Suprapubic skin (tissue), 4 donors: ENCODE results near the gene ACAD9. TPM values are rescaled to one million over a fixed set of nuclear protein-coding genes. Genes with fewer than 3 reads are reported as not detected.
A peak's percentile ranks its signal among the peaks of the same experiment; 100 is the strongest.
"Not testable (repeated sequence)": the region's sequence is repeated elsewhere in the genome, so short reads cannot be mapped to it uniquely, and the experiment has no call there.

Experiments used
- DNase-seq, 2 donors: peaks; one replicate each; pipeline ENCODE4 v3.0.0-alpha.2; 2019; ENCODE audit warnings: low spot score in 2 of 2
- H3K27ac ChIP-seq: fragments of 200-600 bp; sonication (generic); one replicate; pipeline ENCODE4 v1.5.1; 2019
- H3K27me3 ChIP-seq: fragments of 200-600 bp; sonication (generic); one replicate; pipeline ENCODE4 v1.5.1; 2019
- H3K36me3 ChIP-seq: fragments of 200-600 bp; sonication (generic); one replicate; pipeline ENCODE4 v1.5.1; 2019
- H3K4me1 ChIP-seq: fragments of 200-600 bp; sonication (generic); one replicate; pipeline ENCODE4 v1.5.1; 2019
- H3K4me3 ChIP-seq: fragments of 200-600 bp; sonication (generic); one replicate; pipeline ENCODE4 v1.5.1; 2019; ENCODE audit warnings: mild to moderate bottlenecking
- H3K9me3 ChIP-seq: fragments of 200-600 bp; sonication (generic); one replicate; pipeline ENCODE4 v1.5.1; 2019
- EP300 ChIP-seq: sonication (generic); formaldehyde crosslinking; IDR thresholded peaks from one replicate; pipeline ENCODE4 v1.6.1; 2017; ENCODE audit warnings: antibody characterized with exemption
- POLR2A ChIP-seq, 2 donors: fragments of 450-650 bp; IDR thresholded peaks; one replicate each; pipeline ENCODE4 v1.6.1; 2017; ENCODE audit warnings: antibody characterized with exemption in 2 of 2, mild to moderate bottlenecking in 2 of 2, moderate library complexity in 2 of 2
- POLR2AphosphoS5 ChIP-seq, 3 donors: sonication (generic); formaldehyde crosslinking; IDR thresholded peaks; one replicate each; pipeline ENCODE4 v1.6.1; 2017; ENCODE audit warnings: antibody characterized with exemption in 3 of 3
- WGBS: methylation state at CpG from one replicate; pipeline ENCODE4 v1.1.5; 2018; 5-methylcytosine and 5-hydroxymethylcytosine counted together
- total RNA-seq, 4 donors: library from RNA; depleted of rRNA; stranded (reverse); fragments of >200 nt; gene quantifications; one replicate each; pipeline ENCODE4 v1.1.0, GENCODE V29; 2016
- TF ChIP-seq, protein P1 (sequence below), 2 donors: fragments of 200-600 bp in 1 of 2; fragments of 450-650 bp in 1 of 2; sonication (generic) in 1 of 2; IDR thresholded peaks; one replicate each; pipeline ENCODE4 v1.5.1; 2016 to 2019; ENCODE audit warnings: antibody characterized with exemption in 2 of 2, mild to moderate bottlenecking in 1 of 2, moderate library complexity in 1 of 2

ACAD9 gene
- total RNA-seq, 4 donors from 2014 or later = 118 to 164 (median 138) TPM

DNA sequence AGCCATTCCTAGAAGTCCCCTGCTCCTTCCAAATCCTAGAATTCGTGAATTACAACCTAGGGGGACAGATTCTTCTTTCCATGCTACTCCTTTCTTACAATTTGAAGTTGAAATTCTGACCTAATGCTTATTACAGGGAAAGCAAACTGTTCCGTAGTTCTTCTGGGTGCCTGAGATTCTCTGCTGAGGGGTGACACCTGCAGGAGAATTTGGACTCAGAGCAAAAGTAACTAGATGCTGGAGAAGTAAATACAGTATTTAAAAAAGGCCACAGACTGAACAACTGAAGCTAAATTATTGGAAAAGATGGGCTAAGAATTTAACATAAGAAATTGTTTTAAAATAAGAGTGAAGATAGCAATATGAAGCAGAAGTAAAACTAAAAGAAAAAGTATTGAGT is 37.9 kb downstream of the ACAD9 start:
- peaks cover 44% of the 10 kb centered on the region for H3K36me3 ChIP-seq
- 55% methylated on average over 2 of the region's 2 CpGs for WGBS
- no peaks in the 10 kb centered on the region for H3K9me3 ChIP-seq
- H3K27ac ChIP-seq = no peak overlapping the region
- H3K4me1 ChIP-seq = no peaks in the 10 kb centered on the region
- no peaks in the 10 kb centered on the region for H3K27me3 ChIP-seq
- TF ChIP-seq POLR2A (IDR thresholded peaks at IDR 0.05) = no peak
- no peak for TF ChIP-seq EP300
- TF ChIP-seq, protein P1, sequence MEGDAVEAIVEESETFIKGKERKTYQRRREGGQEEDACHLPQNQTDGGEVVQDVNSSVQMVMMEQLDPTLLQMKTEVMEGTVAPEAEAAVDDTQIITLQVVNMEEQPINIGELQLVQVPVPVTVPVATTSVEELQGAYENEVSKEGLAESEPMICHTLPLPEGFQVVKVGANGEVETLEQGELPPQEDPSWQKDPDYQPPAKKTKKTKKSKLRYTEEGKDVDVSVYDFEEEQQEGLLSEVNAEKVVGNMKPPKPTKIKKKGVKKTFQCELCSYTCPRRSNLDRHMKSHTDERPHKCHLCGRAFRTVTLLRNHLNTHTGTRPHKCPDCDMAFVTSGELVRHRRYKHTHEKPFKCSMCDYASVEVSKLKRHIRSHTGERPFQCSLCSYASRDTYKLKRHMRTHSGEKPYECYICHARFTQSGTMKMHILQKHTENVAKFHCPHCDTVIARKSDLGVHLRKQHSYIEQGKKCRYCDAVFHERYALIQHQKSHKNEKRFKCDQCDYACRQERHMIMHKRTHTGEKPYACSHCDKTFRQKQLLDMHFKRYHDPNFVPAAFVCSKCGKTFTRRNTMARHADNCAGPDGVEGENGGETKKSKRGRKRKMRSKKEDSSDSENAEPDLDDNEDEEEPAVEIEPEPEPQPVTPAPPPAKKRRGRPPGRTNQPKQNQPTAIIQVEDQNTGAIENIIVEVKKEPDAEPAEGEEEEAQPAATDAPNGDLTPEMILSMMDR (IDR thresholded peaks at IDR 0.05) = no peak
- TF ChIP-seq POLR2AphosphoS5 (IDR thresholded peaks at IDR 0.05) = no peak
- H3K4me3 ChIP-seq = no peak overlapping the region
- DNase-seq = no peak

DNA sequence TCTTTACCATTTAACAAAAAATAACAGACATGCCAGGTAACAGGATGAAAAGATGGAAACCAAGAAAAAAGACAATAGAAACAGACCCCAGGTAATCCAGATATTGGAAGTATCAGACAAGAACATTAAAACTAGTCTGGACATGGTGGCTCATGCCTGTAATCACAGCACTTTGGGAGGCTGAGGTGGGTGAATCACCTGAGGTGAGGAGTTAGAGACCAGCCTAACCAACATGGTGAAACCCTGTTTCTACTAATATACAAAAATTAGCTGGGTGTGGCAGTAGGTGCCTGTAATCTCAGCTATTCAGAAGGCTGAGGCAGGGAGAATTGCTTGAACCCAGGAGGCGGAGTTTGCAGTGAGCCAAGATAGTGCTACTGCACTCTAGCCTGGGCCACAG is 40.6 kb downstream of the ACAD9 start:
- TF ChIP-seq, protein P1 (IDR thresholded peaks at IDR 0.05) = no peak
- TF ChIP-seq POLR2A (IDR thresholded peaks at IDR 0.05) (no peak), EP300 (no peak), POLR2AphosphoS5 (IDR thresholded peaks at IDR 0.05) (no peak)
- Histone ChIP-seq H3K36me3 (peaks cover 17% of the 10 kb centered on the region), H3K9me3 (no peaks in the 10 kb centered on the region), H3K4me3 (no peak overlapping the region), H3K4me1 (no peaks in the 10 kb centered on the region), H3K27me3 (no peaks in the 10 kb centered on the region), H3K27ac (no peak overlapping the region)
- WGBS = 97% methylated on average over 1 of the region's 1 CpG
- DNase-seq = peak in 1 of 2 donors; percentile 7

DNA sequence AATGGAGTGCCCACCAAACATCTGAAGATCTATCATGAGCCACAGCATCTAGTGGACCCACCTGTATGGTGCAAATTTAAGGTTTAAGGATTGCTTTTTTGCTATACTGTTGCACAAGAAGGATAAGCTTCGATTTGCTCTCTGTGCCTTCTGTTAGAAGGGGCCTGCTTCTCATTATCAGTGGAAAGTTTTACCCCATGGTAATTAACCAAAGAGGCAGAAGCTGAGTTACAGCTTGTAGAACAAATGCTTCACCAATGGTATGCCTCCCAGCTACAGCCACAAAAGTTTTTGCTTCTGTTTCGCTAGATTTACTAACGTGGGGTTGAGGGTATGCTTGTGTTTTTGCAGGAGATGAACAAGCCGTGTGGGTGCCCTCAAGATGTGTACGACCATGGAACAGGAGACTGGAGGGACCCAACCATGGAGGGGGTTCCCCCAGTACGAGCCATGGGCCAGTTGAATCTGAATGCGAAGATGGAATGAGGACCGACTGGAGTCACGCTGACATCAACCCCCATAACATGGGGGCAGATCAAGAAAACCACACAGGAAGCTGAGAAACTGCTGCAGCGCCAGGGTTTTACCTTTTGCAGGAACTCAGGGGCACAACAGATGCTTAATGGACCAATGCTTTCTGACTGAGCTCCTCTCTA is 43.5 kb downstream of the ACAD9 start:
- TF ChIP-seq POLR2A (IDR thresholded peaks at IDR 0.05) = no peak
- TF ChIP-seq POLR2AphosphoS5 (IDR thresholded peaks at IDR 0.05) = no peak
- TF ChIP-seq, protein P1 (IDR thresholded peaks at IDR 0.05) = no peak
- TF ChIP-seq EP300 = no peak
- no peak overlapping the region for H3K4me3 ChIP-seq

DNA sequence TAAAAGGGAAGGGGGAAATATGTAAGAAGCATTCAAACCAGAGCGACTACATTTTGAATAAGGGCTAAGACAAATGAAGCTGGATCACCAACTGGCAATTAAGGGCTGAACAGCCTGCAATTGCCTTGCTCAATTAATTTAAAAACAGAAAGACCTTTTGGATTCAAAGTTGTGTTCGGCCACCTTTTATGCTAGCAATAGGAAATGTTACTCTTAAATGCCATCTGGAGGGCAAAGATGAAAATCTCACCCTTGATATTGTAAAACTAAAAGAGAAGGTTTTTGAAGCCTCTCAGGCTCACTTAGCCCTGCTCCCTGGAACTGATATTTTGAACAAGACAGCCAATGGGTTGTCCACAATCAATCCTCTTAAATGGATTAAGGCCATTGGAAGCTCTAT is 44.2 kb downstream of the ACAD9 start:
- H3K4me1 ChIP-seq = no peaks in the 10 kb centered on the region
- H3K27ac ChIP-seq = no peak overlapping the region
- H3K9me3 ChIP-seq = no peaks in the 10 kb centered on the region
- H3K36me3 ChIP-seq = no peaks in the 10 kb centered on the region
- WGBS = 79% methylated on average over 2 of the region's 2 CpGs
- no peak for TF ChIP-seq EP300
- DNase-seq = no peak
- no peak overlapping the region for H3K4me3 ChIP-seq
- H3K27me3 ChIP-seq = no peaks in the 10 kb centered on the region

More for the DNA sequence above, 43.5 kb downstream of the ACAD9 start:
- Histone ChIP-seq H3K9me3 (no peaks in the 10 kb centered on the region), H3K27ac (no peak overlapping the region), H3K4me1 (no peaks in the 10 kb centered on the region), H3K36me3 (peaks cover 3% of the 10 kb centered on the region), H3K27me3 (no peaks in the 10 kb centered on the region)
- WGBS = 83% methylated on average over 10 of the region's 10 CpGs
- peak in 1 of 2 donors; percentile 28 for DNase-seq

DNA sequence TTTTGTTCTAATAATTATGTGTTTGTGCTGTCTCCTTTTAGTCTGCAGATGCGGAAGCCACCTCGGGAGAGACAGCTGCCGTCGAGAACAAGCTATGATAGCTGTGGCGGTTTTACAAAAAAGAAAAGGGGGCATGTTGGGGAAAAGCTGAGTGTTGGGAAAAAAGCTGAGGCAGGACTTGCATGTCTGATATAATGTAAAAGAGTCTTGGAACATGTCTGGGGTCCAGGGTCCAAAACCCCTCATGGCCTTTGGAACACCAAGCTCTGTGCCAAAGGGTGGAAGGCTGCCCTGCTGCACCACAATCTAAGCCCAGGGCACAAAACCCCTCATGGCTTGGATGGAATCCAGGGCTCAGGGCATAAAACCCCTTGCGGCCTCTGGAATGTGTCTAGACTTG is 44.6 kb downstream of the ACAD9 start:
- not testable (repeated sequence) for H3K36me3 ChIP-seq, H3K27ac ChIP-seq, H3K27me3 ChIP-seq, H3K4me3 ChIP-seq, H3K4me1 ChIP-seq, H3K9me3 ChIP-seq
- WGBS = 84% methylated on average over 6 of the region's 6 CpGs
- DNase-seq = peak in 1 of 2 donors; percentile 15

DNA sequence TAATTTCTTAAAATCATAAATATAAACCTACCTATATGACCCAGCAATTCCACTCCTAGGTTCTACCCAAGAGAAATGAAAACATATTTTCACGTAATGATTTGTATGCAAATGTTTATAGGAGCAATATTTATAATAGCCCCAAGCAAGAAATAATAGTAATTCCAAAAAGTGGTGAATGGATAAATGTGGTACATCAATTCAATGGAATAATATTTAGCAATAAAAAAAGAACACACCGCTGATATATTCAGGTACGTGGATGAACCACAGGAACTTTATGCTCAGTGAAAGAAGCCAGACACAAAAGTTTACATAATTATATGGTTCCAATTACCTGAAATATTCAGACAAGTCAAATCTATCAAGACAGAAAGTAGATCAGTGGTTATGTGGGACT is 49.9 kb downstream of the ACAD9 start:
- H3K27ac ChIP-seq = no peak overlapping the region
- WGBS = 89% methylated on average over 3 of the region's 3 CpGs
- no peaks in the 10 kb centered on the region for H3K4me1 ChIP-seq
- peaks cover 3% of the 10 kb centered on the region for H3K9me3 ChIP-seq
- H3K27me3 ChIP-seq = no peaks in the 10 kb centered on the region
- DNase-seq = no peak
- no peak overlapping the region for H3K4me3 ChIP-seq
- no peak for TF ChIP-seq POLR2AphosphoS5 (IDR thresholded peaks at IDR 0.05)
- TF ChIP-seq, protein P1 (IDR thresholded peaks at IDR 0.05) = no peak
- no peak for TF ChIP-seq EP300
- no peak for TF ChIP-seq POLR2A (IDR thresholded peaks at IDR 0.05)
- no peaks in the 10 kb centered on the region for H3K36me3 ChIP-seq
